Measurements from ENCODE around the gene GPR25.

GRCh38 chr1:200850554-200850953 is 22.2 kb upstream of the GPR25 start:
- TF ChIP-seq, protein P1, sequence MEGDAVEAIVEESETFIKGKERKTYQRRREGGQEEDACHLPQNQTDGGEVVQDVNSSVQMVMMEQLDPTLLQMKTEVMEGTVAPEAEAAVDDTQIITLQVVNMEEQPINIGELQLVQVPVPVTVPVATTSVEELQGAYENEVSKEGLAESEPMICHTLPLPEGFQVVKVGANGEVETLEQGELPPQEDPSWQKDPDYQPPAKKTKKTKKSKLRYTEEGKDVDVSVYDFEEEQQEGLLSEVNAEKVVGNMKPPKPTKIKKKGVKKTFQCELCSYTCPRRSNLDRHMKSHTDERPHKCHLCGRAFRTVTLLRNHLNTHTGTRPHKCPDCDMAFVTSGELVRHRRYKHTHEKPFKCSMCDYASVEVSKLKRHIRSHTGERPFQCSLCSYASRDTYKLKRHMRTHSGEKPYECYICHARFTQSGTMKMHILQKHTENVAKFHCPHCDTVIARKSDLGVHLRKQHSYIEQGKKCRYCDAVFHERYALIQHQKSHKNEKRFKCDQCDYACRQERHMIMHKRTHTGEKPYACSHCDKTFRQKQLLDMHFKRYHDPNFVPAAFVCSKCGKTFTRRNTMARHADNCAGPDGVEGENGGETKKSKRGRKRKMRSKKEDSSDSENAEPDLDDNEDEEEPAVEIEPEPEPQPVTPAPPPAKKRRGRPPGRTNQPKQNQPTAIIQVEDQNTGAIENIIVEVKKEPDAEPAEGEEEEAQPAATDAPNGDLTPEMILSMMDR (IDR thresholded peaks at IDR 0.05 in 2 of 3, conservative IDR thresholded peaks at IDR 0.05 in 1 of 3; ENCODE audit: borderline replicate concordance in 1 of 3, insufficient read depth in 1 of 3, low read depth in 2 of 3, low read length in 2 of 3), result no peak
- no peak for TF ChIP-seq POLR2AphosphoS5 (IDR thresholded peaks at IDR 0.05; ENCODE audit: low read depth, low read length)
- TF ChIP-seq POLR2A (IDR thresholded peaks at IDR 0.05; ENCODE audit: borderline replicate concordance, extremely low read depth, insufficient read depth, insufficient read length), result no peak
- TF ChIP-seq, protein P2, sequence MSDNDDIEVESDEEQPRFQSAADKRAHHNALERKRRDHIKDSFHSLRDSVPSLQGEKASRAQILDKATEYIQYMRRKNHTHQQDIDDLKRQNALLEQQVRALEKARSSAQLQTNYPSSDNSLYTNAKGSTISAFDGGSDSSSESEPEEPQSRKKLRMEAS (IDR thresholded peaks at IDR 0.05), result no peak
- TF ChIP-seq EZH2 (IDR thresholded peaks at IDR 0.05), result no peak
- no peak for TF ChIP-seq ELF1 (IDR thresholded peaks at IDR 0.05; ENCODE audit: borderline replicate concordance, low read depth)
- TF ChIP-seq REST (IDR thresholded peaks at IDR 0.05; ENCODE audit: low read depth), result no peak
- TF ChIP-seq ZNF274 (IDR thresholded peaks at IDR 0.05; ENCODE audit: low read depth, low read length), result no peak
- TF ChIP-seq EZH2phosphoT487 (IDR thresholded peaks at IDR 0.05; ENCODE audit: borderline replicate concordance), result no peak
- TF ChIP-seq JUND (IDR thresholded peaks at IDR 0.05), result no peak
- no peak for TF ChIP-seq SIN3A (IDR thresholded peaks at IDR 0.05; ENCODE audit: low read depth)

Data from HCT116 (cell line).